BJ (cell line): ENCODE measurements around the gene PKHD1. TPM values are rescaled to one million over a fixed set of nuclear protein-coding genes. Genes with fewer than 3 reads are reported as not detected.

ENCODE experiments used
- CTCF ChIA-PET: fragments of 350-600 bp; formaldehyde crosslinking; extraction: SDS; loops from one replicate; lab custom pipeline; 2021; ENCODE audit warnings: antibody characterized with exemption, inconsistent platforms; lab: Yijun Ruan, JAX
- POLR2A ChIA-PET: fragments of 300-600 bp; sonication (Branson Sonifier 250); formaldehyde crosslinking; extraction: SDS; loops from one replicate; lab custom pipeline; 2021; ENCODE audit warnings: antibody characterized with exemption; lab: Charles Lee
- DNase-seq: peaks from one replicate; pipeline ENCODE4 v3.0.0-alpha.2; 2011; ENCODE audit warnings: low read depth
- H3K27me3 ChIP-seq: 2 replicates; pipeline ENCODE4 v1.6.0; 2011; ENCODE audit warnings: low read length; ENCODE audit not compliant: control insufficient read depth, insufficient read depth
- H3K36me3 ChIP-seq: 2 replicates; pipeline ENCODE4 v1.5.1; 2011; ENCODE audit warnings: low read length; ENCODE audit not compliant: control insufficient read depth, insufficient read depth
- H3K4me3 ChIP-seq: 2 replicates; pipeline ENCODE4 v1.5.1; 2011; ENCODE audit warnings: low read depth, mild to moderate bottlenecking, control low read depth, low read length
- polyA plus RNA-seq: library from polyadenylated mRNA; depleted of rRNA; stranded (reverse); fragments of >200 nt; gene quantifications from 2 replicates; pipeline ENCODE4 v1.2.3, GENCODE V29; 2011
- TF ChIP-seq, protein P1 (sequence below): IDR thresholded peaks from 2 replicates; pipeline ENCODE4 v1.5.1; 2011; ENCODE audit warnings: low read depth, mild to moderate bottlenecking, control low read depth, inconsistent platforms, low read length, moderate library complexity; ENCODE audit not compliant: insufficient read depth

Gene PKHD1
- polyA plus RNA-seq, 1 experiment: not detected

DNA sequence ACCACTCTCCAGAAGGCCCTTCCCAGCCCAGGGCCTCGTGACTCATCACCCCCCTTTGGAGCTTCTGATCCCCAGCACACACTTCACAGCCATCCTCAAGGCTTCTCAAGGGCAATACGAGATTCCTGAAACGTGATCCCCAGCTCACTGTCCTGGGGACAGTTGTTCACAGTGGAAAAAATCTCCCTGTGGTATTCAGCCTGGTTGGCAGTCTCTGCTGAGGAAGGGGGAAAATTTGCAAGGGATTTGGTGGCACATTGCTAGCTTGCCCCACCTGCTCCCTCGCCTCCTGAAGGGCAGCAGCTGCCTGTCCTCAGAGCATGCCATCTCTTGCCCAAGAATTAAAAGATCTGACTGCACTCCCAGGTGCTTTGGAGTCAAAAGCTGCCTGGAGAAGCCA, 20.7 kb upstream of the PKHD1 start:
- no peak for DNase-seq
- CTCF ChIA-PET: no interaction called here

DNA sequence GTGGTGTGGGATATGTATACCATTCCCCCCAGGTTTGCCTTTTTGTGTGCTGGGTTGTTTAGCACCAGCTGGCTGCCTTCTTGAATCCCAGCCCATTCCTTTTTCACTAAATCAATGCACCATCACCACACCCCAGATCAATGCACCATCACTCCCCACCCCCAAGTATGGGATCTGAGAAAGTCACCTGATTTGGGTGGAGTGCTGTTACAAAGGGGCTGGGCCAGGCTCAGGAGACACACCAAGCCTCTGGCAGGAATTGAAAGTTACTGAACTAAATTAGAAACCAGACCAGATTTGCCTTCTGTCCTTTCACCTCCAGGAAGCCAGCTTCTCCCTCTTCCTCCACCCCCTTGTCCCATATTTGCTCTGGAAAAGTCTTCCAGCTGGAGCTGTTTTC, 19.6 kb upstream of the PKHD1 start:
- TF ChIP-seq, protein P1, sequence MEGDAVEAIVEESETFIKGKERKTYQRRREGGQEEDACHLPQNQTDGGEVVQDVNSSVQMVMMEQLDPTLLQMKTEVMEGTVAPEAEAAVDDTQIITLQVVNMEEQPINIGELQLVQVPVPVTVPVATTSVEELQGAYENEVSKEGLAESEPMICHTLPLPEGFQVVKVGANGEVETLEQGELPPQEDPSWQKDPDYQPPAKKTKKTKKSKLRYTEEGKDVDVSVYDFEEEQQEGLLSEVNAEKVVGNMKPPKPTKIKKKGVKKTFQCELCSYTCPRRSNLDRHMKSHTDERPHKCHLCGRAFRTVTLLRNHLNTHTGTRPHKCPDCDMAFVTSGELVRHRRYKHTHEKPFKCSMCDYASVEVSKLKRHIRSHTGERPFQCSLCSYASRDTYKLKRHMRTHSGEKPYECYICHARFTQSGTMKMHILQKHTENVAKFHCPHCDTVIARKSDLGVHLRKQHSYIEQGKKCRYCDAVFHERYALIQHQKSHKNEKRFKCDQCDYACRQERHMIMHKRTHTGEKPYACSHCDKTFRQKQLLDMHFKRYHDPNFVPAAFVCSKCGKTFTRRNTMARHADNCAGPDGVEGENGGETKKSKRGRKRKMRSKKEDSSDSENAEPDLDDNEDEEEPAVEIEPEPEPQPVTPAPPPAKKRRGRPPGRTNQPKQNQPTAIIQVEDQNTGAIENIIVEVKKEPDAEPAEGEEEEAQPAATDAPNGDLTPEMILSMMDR: no peak
- Histone ChIP-seq H3K4me3 (no peak overlapping the region), H3K27me3 (no peaks in the 10 kb centered on the region), H3K36me3 (no peaks in the 10 kb centered on the region)
- ChIA-PET POLR2A (no interaction called here), CTCF (no interaction called here)
- DNase-seq: no peak

More for the DNA sequence above, 20.7 kb upstream of the PKHD1 start:
- H3K4me3 ChIP-seq: no peak overlapping the region
- POLR2A ChIA-PET: no interaction called here
- H3K36me3 ChIP-seq: no peaks in the 10 kb centered on the region
- H3K27me3 ChIP-seq: no peaks in the 10 kb centered on the region
- TF ChIP-seq, protein P1: no peak

DNA sequence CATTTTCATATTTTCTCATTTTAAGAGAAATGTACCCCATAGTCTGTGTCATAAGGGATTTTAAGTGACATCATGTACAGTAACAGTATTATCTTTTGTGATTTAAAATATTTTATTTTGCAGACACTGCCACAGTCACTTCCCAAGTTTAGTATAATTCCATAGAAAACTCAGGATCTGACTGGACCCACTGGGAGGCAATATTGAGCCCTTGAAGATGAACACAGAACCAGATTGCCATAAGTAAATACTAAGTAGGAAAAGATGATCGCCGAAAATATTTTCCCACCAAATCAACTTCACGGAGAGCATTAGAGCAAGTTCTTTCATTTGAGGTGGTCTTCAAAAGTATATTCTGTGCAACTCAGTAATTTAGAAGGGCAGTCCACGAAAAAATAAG, 17.6 kb upstream of the PKHD1 start:
- Histone ChIP-seq H3K4me3 (no peak overlapping the region), H3K36me3 (no peaks in the 10 kb centered on the region), H3K27me3 (no peaks in the 10 kb centered on the region)
- CTCF ChIA-PET: no interaction called here
- no peak for DNase-seq
- POLR2A ChIA-PET: no interaction called here
- TF ChIP-seq, protein P1: no peak

DNA sequence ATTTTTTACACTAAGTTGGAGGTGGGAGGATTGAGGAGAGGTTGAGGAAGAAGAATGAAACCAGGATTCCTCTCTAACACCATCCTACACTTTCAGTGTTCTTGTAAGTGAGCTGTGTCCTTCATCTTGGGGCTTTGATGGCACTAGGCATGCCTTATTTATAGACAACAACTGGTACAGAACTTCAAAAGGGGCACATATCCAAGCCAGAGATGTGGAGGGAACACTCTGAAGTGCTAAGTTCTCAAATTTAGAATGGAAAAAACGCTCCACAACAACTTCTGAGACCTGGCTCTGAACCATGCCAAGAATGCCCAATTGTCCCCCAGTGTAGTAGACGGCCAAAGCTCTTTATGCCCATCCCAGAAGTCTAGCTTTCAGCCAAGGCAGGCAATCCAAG, 16.2 kb upstream of the PKHD1 start:
- TF ChIP-seq, protein P1: no peak
- Histone ChIP-seq H3K4me3 (no peak overlapping the region), H3K36me3 (no peaks in the 10 kb centered on the region), H3K27me3 (no peaks in the 10 kb centered on the region)
- CTCF ChIA-PET: no interaction called here
- DNase-seq: no peak
- POLR2A ChIA-PET: no interaction called here

DNA sequence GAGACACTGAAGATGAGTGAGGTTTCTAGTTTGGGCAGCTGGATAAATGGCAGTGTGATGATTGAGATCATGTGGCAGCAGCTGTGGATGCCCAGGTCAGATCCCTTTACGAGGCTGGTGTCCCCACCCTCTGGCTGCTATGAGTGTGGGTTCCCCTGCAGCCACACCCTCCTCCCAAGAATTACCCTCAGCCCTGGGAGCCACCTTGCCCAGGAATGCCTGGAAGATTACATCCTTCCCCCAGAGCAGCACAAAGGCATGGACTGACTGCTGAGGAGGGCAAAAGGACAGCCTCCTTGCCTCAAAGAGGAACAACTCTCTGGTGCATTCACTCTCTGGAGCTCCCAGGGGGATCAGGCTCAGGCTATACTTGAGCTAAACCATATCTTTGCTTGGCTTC, 15.0 kb upstream of the PKHD1 start:
- TF ChIP-seq, protein P1: no peak
- Histone ChIP-seq H3K27me3 (no peaks in the 10 kb centered on the region), H3K4me3 (no peak overlapping the region), H3K36me3 (no peaks in the 10 kb centered on the region)
- CTCF ChIA-PET: no interaction called here
- DNase-seq: no peak
- POLR2A ChIA-PET: no interaction called here
